Activated CD4-positive, alpha-beta T cell treated with anti-CD3 and anti-CD28 coated beads for 24 hours (primary cell): ENCODE results near the gene CCL17.
"Not testable (repeated sequence)": the region's sequence is repeated elsewhere in the genome, so short reads cannot be mapped to it uniquely, and the experiment has no call there.

ENCODE experiments used
- DNase-seq, 2 donors: peaks; one replicate each; pipeline ENCODE4 v3.0.0-alpha.2; 2020; ENCODE audit warnings: low read depth in 2 of 2

Gene CCL17

DNA sequence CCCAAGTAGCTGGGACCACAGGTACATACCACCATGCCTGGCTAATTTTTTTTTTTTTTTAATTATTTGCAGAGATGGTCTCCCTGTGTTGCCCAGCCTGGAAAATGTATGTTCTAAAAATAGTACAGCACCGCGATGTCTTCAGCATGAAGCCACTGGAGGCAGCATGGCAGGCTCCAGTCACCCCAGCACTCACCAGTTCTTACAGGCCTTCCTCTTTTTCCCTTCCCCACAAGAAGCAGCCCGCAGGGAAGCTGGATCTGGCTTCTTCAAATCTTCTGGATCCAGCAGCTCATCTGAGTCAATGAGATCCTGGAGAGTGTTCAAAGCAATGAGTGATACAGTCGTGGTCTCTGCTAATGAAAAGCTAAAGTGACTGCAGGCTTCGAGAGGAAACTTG is 26.4 kb downstream of the CCL17 start:
- DNase-seq: no peak

DNA sequence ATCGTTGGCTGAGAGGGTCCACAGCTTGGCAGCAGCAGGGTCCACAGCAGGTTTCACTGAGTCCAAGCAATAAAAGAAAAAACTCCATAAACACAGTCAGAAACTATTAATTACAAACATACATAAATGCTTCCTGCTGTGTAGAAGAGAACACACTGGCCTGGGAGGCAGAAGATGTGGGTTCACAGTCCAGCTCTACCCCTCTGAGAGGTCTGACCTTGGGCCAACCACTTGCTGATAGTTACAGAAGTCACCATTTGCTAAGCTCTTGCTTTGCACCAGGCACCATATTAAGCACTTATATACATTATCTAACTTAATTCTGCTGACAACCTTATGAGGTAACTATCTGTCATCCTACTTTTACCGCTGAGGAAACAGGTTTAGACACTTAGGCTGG is 27.9 kb downstream of the CCL17 start:
- no peak for DNase-seq

- no peak for DNase-seq
These were observed 28.4 kb downstream of the CCL17 start for GRCh38 chr16:57432989-57433388.

DNA sequence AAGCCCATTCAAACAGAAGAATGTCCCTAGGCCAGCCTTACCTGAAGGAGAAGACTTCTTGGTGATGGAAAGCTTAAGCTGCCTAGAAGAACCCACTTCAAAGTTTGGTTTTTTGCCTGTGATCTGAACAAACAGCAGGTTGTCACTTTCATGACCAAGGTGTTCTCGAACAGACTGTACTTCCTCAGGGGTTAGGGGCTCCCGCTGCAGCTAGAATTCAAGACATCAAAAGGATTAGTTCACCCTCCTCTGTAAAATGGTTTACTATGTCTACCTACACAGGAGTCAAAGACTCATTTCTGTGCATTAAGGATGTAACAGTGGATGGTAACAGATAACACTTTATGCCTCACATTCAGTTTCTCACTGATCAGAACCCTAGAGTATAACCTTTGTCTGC is 29.4 kb downstream of the CCL17 start:
- DNase-seq: no peak

DNA sequence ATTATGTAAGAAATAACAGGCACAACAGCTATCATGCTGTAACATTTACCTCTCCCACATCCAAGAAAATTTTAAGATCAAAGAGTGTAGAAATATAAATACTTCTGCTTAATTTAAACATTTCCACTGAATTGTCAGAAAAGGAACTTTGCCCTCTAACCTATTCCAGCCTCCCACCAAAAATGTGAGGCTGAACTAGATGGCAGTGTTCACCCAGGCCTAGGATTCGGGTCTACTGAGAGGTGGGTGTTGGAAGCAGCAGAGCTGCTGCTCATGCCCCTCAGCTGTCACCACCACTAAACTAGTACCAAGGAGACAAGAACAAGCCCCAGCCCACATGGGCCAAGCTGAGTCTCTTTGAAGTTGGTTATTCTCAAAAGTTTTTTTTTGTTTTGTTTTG is 31.3 kb downstream of the CCL17 start:
- no peak for DNase-seq

- DNase-seq: not testable (repeated sequence)
These were observed 35.4 kb downstream of the CCL17 start for GRCh38 chr16:57439947-57440346.

- DNase-seq: not testable (repeated sequence)
These were observed 36.0 kb downstream of the CCL17 start for GRCh38 chr16:57440551-57440950.

DNA sequence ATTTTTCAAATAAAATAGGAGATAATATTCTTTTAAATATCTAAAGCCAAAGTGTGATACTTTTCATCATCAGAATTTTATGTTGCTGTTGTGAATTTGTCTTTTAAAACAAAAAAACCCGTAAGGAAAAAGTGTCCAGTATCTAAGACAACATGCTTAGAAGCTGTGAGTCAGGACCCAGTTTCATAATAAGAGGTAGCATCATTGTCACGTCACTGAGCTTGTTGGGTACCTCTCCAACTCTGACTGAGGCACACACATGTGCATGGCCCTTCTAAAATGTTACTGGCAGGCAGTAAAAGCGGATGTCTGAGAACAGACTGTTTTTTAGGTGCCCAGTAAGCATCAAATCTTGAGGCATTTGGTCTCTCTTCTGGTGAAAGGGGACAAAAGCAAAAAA is 40.1 kb downstream of the CCL17 start:
- DNase-seq: no peak

DNA sequence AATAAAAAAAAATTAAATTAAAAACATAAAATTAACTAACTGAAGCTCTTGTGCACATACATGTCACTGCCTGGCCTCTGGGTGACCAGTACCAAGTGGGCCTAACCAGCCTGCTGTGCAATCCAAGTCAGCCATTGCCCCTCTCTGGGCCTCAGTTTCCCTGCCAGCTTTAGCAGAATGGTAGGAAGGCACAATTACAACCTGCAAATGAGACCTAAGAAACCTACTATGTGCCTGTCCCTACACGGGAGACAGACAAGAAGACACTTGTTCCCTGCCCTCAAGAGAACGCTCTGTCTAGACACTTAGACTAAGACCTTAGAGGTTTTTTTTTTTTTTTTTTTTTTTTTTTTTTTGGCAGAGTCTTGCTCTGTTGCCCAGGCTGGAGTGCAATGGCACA is 40.9 kb downstream of the CCL17 start:
- no peak for DNase-seq

DNA sequence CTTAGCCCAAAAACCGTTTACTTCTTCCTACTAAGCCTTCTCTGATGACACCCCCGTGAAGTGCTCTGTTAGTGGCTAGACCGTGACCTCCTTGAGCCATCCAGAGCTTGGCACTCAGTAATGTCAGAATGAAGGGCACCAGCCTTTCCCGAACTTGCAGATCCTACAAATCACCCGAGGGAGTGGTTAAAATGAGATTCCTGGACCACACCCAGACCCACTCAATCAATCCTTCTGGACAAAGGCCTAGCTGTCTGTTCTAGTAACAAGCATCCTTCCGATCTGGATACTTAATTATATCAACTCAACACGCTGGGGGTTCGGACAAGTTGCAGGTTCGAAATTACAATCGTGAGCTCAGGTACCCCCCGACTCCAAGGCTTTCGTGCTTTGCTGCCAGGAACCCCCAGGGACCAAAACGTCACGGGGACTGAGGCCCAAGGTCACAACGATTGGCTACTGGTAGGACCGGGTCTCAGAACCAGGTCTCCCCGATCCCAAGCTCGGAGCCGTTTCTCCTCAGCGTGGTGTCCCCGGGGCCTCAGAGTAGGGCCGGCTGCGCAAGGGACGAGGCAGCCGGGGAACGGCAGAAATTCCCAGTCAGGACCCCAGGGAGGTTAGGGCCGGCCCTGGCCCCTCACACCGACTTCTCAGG is 42.1 kb downstream of the CCL17 start:
- no peak for DNase-seq

- DNase-seq: peak; percentile 85 to 86
These were observed 42.8 kb downstream of the CCL17 start, which contains the start of the genes CIAPIN1 and COQ9 for GRCh38 chr16:57447186-57447962. Gene CIAPIN1 (minus strand): TSS chr16:57447385. CDS start chr16:57440928, 6,457 bp downstream. Gene COQ9 (plus strand): TSS chr16:57447479. CDS start chr16:57447506, 27 bp downstream.

- DNase-seq: no peak
These were observed 47.5 kb downstream of the CCL17 start for GRCh38 chr16:57452021-57452420.

- DNase-seq: peak; percentile 92 to 93
These were observed 57.8 kb downstream of the CCL17 start, which contains the start of gene POLR2C for GRCh38 chr16:57462209-57462977. Gene POLR2C (plus strand): TSS chr16:57462679. CDS start chr16:57462725, 46 bp downstream.

DNA sequence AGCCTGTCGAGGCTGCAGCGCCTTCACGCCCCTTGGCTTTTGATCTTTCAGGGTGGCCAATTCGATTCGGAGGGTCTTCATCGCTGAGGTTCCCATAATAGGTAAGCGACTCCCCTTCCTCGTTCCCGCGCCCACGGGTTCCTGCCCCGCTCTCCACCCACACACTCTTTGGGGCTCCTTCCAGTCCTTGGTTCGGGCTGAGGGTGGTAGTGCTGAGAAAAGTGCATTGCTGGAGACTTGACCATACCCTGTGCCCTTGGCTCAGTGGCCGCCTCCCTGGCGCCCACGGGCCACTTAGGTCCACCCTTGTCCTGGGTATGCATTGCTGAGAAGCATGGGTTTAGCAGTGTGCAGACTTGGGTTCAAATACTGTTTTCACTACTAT is 58.4 kb downstream of the CCL17 start:
- DNase-seq: no peak

DNA sequence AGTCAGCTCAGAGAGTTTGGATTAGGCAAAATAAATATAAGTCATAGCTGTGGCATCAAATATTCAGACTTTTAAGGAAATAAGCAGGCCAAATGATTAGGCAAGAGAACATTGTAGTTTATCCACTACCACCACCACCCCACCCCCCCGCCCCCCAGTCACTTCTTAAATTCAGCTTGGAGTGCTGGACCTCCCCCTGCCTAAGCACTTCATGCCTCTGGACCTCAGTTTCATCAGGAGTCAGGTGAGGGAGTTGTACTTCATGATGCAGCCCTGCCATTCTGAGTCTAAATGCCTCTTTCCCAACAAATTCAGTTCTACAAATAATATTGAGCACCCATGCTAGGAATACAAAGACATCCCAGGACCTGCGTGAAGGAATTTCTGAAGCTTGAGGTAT is 60.0 kb downstream of the CCL17 start:
- no peak for DNase-seq
